GM19035 (cell line): Measurements from ENCODE around the gene XYLT1.

Experiments
- ATAC-seq: cut with Tn5 transposase; IDR thresholded peaks from one replicate; pipeline ENCODE4 v1.9.1; 2021; ENCODE audit not compliant: unreplicated experiment

Gene XYLT1

DNA sequence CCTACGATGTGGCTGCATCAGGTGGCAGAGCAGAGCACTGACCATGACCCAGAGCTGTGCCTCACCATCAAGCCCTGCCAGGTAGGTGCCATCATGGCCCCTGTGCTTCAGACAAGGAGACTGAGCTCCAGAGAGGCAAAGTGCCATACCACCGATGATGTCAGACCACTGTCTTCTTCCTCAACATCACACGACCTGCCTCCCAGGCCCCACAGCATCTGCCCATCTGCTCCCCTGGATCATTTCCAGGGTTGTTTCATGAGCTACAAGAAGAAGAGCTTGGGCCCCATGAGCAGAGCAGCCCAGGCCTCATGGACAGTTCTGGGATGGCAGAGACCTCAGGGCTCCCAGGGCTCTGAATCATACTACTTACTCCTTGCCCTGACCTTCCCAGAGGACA is 9.9 kb downstream of the XYLT1 start:
- ATAC-seq: no peak

DNA sequence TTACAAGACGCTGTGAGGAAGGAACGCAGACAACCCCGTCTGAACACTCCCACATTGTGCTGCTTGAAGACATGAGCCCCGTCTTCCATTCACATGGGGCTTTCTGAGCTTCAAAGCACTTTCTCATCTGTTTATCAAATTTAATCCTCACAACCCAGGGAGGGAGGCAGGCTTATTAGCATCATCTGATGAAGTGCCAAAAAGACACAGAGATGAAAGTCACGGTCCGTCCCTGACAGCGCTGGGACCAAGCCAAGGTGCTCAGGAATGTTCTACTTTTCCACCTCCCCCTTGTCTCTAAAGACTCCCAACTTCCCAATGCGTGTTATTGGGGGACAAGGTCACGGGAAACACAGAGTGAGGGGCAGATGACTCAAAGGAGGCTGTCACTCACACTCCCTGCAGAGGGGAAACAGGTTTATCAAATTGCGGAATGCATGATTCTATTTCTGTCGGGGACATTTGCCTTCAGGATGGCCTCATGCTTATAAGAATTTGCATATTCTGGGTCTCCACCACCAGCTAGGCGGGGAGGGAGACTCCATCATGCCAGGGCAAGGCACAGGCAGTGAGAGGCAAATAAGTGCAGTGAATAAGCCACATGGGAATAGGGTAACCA is 10.7 kb downstream of the XYLT1 start:
- ATAC-seq: no peak

DNA sequence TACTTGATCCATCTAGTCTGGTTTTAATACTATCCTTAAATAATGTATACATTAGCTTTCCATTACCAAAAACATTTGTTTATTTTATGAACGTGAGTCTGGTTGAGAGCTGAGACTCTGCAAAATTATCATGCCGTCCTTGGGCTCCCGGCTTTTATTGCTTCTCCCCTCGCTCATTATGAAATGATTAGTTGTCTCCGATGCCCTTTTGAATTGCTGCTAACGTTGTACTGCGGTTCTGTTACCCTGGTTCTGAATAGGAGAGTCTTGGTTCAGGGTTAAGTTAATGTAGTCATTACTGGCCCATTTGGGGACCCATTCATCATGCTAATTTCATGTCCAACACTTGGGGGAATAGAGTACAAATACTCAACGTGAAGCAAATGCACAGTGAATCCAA is 12.8 kb downstream of the XYLT1 start:
- ATAC-seq: no peak

DNA sequence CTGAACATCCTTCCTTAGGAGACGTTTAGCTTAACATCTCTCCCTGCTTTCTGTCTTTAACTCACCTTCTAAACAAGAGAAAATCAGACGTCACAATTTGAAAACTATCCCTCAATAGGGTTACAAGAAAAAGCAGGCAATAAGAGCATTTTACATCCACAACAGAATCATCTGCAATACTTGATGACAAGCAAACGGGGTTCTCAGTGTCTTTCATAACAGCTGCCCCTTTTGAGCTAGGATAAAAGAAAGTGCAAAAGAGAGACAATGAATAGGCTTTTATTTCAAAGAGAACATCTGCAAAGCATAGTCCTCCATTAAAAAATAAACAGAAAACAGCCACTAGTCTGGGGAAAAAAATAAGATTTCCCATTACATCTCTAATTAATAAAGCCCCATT is 13.2 kb downstream of the XYLT1 start:
- no peak for ATAC-seq

DNA sequence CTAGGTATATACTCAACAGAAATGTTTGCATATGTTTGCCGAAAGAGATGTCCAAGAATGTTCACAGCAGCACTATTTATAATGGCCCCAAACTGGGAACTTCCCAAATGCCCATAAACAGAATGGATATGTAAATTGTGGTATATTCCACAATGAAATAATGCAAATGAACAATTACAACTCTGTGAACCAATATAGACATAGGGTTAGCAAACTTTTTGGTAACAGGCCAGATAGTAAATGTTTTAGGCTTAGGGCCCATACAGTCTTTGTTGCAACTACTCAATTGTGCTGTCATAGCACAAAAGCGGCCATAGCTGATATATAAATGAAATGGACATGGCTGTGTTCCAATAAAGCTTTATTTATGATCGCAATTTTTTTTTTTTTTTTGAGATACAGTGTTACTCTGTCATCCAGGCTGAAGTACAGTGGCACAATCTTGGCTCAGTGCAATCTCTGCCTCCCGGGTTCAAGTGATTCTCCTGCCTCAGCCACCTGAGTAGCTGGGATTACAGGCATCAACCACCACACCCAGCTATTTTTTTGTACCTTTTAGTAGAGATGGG is 16.5 kb downstream of the XYLT1 start:
- no peak for ATAC-seq

DNA sequence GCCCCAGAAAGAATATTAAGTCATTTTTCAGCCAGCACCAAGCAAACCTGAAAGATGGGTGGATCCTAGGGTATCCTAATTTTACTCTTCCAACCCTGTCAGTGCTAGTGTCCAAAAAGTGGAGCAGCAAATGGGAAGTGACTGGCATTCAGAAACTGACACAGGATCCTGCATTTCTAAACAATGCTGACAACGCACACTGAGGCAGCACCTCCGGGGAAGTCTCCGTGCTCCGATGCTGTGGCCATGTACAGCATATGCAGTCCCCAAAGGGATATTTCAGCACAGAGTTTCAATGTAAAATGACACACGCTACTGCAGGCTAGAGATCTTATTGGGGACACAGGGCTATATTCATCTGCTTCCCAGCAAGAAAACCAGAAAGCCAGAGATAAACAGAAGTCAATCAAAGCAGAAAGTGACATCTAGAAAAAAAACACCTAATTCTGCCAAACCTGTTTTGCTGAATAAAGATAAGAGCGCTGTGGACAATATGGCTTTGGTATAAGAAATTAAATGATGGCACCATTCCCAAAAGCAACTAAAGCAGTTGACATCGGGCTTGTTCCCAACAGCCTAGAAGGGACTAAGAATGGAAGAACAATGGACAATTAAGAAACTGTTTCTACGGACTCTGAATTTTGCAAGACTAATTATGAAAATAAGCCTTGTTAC is 17.3 kb downstream of the XYLT1 start:
- no peak for ATAC-seq

DNA sequence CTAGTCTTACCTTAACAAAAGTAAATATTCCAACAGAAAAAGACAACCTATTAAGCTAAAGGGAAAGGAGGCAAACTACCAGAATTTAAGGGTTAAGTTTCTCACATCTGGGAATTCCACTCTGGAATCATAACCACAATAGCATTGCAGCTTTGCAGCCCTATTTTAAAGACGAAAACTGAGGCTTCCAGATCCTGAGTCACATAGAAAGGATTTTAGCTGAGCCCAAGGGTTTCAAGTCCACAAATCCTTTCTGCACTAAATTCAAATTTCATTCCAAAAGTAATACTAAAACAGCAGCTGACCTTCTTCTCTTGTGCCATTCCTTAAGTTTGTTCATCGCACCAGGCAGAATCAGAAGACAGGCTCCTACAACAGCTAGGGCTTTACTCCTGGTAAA is 17.8 kb downstream of the XYLT1 start:
- ATAC-seq: no peak

DNA sequence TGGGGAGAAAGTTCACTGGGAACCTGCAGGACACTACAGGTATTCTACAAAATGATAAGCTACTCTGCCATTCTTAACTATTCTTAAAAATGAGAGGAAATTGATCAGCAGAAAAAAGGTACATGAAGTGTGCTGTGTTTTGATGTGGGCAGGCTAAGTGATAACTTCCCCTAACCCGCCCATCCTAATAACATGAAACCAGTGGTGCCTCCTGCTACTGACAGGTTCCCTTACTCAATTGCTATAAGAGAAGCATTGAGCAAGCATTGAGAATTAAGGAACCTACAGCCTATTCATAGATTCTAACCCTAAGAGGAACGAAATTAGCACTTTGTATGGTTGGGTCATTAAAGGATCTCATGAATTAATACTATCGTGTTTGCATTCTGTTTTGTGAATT is 18.9 kb downstream of the XYLT1 start:
- no peak for ATAC-seq

DNA sequence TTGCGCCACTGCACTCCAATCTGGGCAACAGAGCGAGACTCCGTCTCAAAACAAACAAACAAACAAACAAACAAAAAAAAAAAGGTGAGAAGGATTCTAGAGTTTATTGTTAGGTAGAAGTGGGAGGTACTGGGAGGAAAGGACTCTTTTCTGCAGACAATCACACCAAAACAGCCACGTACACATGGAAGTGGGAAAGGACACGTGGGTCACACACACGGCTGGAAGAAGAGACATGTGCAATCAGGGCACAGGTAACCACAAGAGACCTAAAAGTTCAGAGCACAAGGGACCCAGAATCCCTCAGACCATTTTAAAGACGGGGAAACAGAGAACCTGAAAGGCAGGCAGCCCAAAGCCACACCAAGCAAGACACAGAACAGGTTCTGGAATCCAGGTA is 20.5 kb downstream of the XYLT1 start:
- no peak for ATAC-seq

DNA sequence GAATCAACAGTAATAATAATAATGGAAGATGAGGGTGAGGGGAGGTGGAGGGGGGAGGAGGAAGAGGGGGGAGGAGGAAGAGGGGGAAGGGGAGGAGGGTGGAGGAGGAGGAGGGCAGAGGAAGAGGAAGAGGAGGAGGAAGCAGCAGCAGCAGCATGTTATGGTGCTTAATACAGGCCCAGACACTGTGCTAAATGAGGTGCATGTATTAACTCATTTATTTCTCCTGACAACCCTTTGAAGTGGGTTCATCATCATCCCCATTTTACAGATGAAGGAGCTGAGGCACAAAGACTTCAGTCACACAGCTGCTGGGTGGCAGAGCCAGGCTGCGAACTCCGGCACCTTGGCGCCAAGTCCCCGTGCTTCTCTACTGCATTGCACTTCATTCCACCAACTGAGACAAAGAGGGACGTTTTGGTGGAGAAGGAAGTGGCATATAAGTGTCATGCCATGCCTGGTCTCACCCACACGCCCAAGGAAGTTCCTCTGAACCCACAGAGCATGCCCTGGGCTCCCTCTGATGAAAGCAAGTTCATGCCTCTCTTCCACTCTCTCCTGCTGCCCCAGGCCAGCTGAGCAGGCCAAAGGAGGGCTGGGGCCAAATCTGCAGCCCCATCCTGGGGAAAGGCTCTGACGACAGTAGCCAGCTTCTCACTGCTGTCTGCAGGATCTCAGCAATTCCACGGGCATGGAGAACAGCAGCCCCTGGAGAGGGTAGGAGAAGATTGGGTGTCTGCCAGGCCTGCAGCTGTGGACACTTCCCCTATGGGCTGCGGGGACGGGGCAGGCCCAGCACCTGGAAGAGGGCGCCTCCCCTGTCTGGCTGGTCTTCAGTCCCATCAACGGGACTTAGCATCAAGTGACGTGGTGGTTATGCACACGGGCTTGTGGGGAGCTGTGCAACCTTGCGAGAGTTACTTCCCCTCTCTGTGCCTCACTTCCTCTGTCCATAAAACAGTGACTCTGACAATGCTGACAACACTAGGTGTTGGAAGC is 21.8 kb downstream of the XYLT1 start:
- ATAC-seq: no peak

DNA sequence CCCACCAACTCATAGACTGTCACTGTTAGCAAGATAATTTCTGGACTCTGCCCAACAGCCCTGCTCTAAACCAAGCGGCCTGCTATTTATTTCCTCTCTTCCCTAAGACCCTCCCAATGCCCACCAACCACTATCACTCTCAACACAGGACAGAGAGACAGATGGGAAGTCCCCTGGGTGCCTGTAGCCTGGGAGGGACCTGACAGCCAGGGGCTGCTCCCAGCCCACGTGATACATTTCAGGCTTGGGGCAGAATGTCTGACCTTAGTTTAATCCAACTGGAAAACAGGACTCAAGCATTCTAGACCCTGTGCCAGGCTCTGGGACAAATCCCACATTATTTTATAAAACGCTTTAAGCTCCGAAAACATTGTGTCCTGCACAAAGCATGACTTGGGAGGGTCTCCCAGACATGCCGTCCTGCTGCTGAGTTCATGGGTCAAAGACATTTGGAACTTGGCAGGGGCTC is 23.6 kb downstream of the XYLT1 start:
- no peak for ATAC-seq

DNA sequence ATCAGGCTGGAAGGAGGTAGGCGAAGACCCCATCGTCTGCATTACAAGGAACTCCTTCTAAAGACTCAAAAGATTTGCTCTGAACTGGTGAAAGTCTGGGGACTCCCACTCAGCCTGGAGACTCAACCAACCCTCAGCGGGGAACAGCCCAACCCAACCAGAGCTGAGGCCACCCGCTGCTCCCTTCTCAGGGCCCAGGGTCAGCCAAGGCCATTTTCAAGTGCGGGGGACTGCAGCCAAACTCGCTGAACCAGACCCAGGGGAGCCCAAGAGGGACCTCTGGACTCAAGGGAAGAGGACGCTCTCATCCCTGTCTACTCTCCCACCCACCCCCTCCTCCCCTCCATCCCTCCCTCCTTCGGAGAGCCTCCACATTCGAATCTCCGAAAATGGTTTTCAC is 24.1 kb downstream of the XYLT1 start:
- ATAC-seq: no peak

DNA sequence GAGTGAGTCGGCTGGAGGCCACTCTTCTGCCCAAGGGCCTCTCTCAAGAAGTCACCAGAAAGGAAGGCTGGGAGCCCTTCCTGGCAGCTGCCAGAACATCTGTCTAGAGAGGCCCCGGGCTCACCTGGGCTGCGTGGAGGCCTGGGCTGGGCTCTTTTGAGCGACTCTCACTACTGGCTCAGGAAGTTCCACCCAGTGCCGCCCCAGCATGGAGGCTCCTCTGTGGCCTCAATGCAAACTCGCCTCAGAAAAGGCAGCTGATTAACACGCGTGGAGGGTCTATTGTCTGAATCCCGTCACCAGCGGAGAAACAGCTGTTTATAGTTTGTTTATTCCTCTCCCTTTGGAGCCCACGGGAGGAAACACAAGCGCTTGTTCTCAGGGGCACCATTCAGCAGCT is 25.3 kb downstream of the XYLT1 start:
- ATAC-seq: no peak

DNA sequence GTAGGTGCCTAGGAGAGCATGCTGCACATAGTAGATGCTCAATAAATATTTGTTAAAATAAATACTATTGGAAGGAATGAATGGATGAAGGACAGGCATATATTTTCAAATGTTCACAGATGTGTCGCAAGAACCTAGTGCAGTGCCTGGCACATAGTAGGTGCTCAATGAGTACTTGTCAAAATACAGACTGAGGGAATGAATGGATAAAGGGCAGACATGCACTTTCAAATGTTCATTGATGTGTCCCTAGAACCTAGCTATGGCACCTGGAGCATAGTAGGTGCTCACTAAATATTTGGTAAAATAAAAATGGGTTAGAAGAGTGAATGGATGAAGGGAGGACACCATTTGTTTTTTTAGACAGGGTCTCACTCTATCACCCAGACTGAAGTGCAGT is 26.1 kb downstream of the XYLT1 start:
- ATAC-seq: no peak

DNA sequence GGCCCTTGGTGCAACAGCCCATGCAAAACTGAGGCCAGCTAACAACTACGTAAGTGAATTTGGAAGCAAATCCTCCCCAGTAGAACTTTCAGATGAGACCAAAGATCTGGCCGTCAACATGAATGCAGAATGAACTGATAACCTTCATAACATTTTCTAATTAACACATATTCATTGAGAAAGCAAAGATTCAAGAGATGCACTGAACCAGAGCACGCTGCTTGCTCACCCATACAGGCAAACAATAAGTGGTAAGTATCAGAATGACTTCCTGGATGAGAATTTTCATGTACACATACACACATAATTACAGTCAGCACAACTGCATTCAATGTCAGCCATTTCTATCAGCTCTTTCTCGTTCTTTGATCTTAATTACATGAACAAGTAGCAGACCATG is 30.6 kb downstream of the XYLT1 start:
- no peak for ATAC-seq

DNA sequence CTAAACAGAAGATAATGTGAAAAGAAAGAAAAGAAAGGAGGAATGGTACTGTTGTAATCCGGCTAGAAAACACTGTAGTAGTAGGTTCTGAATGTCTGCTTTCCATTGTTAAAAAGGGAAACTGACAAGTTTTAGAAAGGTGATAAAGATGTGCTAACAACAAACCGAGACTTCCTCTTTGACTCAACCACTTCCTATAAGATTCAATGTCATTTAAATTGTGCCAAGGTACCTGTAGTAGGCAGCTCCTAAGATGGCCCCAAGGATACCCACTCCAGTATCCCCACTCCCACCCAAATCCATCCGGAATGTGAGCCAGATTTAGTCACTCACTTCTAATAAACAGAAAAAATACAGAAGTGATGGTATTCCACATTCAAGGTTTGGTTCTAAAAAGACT is 31.2 kb downstream of the XYLT1 start:
- no peak for ATAC-seq

DNA sequence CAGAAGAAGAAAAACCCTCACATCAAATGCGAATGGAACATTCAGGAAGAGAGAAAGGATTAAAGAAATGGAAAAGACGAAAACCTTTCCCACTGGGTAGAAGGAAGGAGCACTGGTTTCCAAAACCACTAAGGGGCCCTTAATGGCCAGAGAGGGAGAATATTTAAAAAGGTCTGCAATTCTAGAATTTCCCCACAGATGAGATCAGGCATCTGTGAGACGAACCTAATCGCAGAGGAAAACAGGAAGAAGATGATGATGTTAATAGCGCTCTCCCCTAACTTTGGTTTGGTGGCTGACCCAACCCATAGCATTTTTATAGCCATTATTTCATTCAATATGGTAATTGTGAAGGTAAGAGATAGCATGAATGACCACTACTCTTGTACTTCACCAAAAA is 32.8 kb downstream of the XYLT1 start:
- ATAC-seq: no peak

DNA sequence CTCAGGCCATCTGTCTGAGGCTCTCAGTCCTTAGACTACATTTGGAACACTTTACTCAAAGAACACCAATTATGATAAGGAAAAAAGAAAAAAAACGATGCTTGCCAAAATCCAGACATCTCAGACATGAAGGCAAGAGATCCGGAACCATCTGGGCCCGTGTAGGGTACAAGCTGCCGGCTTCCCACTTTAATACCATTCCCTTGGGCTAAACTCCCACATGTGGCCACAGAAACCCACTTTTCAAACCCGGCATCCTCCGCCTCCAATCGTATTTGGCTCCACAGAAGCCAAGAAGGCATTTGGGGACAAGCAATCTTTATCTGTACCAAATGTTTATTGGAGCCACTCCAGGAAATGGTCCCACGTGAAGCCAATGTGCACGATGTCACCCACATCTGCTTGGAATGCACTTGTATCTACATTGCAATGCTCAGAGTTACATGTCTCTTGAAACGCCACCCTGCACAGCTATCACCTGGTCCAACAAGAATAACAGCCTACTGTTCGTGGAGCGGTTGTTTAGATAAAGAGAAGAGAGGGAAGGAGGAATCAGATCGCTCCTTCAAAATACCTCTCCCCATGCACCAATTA is 33.5 kb downstream of the XYLT1 start:
- no peak for ATAC-seq

DNA sequence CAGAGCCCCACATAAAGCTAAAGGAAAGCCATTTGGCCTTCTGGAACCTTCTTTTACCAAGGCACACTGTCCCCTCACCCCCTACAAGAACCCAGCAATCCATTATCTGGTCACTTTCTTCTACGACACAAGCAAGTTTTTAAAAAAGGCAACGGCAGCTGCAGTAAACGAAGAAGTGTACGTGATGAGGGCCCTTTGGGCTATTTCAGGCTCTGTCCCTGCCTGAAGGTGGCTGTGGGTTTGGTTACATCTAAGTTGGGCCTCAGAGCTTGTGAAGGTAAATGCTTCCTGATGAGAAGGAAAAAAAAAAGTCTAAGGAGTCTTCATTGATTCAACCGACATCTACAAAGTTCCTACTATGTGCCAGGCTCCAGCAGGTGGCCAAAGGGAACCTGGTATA is 35.4 kb downstream of the XYLT1 start:
- no peak for ATAC-seq

DNA sequence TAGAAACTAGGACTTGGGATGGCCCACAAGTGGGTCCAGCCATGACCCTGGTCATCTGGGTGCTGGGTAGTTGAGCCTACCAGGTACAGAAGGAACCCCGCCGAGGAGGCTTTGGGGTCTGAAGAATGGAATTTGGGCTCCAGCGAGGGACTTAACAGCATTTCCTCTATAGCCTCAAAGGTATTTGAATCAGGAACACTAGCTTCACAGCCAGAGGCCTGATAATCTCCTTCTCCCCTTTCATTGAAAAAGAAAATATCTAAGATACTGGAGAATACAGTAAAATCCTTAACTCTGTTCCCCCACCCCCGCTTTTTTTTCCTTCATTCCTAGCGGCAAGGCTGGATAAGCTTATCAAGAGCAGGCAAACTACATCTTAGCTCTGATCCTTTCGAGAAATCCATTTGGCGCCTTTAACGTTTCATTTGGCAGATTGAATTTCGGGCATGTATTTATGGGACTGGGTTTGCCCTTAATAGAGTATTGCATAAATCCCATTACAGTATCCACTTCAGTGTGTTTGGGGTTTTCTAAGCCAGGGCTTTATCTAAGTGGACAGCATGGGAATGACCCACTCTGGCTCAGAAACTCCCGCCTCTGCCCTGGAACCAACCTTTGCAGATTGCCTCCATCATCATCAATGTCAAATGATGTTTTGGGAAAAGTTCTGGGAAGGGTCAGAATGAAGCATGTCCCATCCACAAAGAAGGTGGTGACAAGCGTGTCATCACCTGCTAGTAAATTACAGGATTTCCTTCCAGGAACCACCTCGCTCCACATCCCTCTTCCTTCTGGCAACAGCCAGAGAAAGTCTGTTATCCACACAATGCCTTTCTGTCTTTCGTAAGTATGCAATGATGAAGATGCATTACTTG is 36.9 kb downstream of the XYLT1 start:
- no peak for ATAC-seq
